Measurements from ENCODE around the gene AHR. TPM values are rescaled to one million over a fixed set of nuclear protein-coding genes. Genes with fewer than 3 reads are reported as not detected.

AHR gene
- total RNA-seq, 1 donor from 2014 or later: 12.1 TPM

GRCh38 chr7:17370901-17371585 is 72.6 kb downstream of the AHR start:
- Mint-ChIP-seq H3K27ac (ENCODE audit: unreplicated experiment) (no peak overlapping the region), H3K36me3 (ENCODE audit: low read depth) (no peaks in the 10 kb centered on the region), H3K4me1 (no peaks in the 10 kb centered on the region), H3K27me3 (ENCODE audit: low read depth) (no peaks in the 10 kb centered on the region), H3K9me3 (no peaks in the 10 kb centered on the region), H3K4me3 (no peak overlapping the region)
- no peak for TF ChIP-seq CTCF (conservative IDR thresholded peaks at IDR 0.05)
- DNase-seq (ENCODE audit: low read depth, low spot score): no peak

- no peaks in the 10 kb centered on the region for H3K4me1 Mint-ChIP-seq
- H3K9me3 Mint-ChIP-seq: no peaks in the 10 kb centered on the region
- no peak for DNase-seq (ENCODE audit: low read depth, low spot score)
- H3K27ac Mint-ChIP-seq (ENCODE audit: unreplicated experiment): no peak overlapping the region
- no peaks in the 10 kb centered on the region for H3K27me3 Mint-ChIP-seq (ENCODE audit: low read depth)
- no peaks in the 10 kb centered on the region for H3K36me3 Mint-ChIP-seq (ENCODE audit: low read depth)
- TF ChIP-seq CTCF (conservative IDR thresholded peaks at IDR 0.05): no peak
- H3K4me3 Mint-ChIP-seq: no peak overlapping the region
These were observed 73.4 kb downstream of the AHR start for GRCh38 chr7:17371671-17372524.

- Mint-ChIP-seq H3K4me3 (no peak overlapping the region), H3K4me1 (no peaks in the 10 kb centered on the region), H3K27ac (ENCODE audit: unreplicated experiment) (no peak overlapping the region), H3K36me3 (ENCODE audit: low read depth) (no peaks in the 10 kb centered on the region), H3K9me3 (no peaks in the 10 kb centered on the region), H3K27me3 (ENCODE audit: low read depth) (no peaks in the 10 kb centered on the region)
- DNase-seq (ENCODE audit: low read depth, low spot score): no peak
- TF ChIP-seq CTCF (conservative IDR thresholded peaks at IDR 0.05): no peak
These were observed 75.7 kb downstream of the AHR start for GRCh38 chr7:17374157-17374556.

GRCh38 chr7:17374654-17375053 is 76.2 kb downstream of the AHR start:
- Mint-ChIP-seq H3K27me3 (ENCODE audit: low read depth) (no peaks in the 10 kb centered on the region), H3K4me1 (no peaks in the 10 kb centered on the region), H3K27ac (ENCODE audit: unreplicated experiment) (no peak overlapping the region), H3K9me3 (no peaks in the 10 kb centered on the region), H3K4me3 (no peak overlapping the region), H3K36me3 (ENCODE audit: low read depth) (no peaks in the 10 kb centered on the region)
- DNase-seq (ENCODE audit: low read depth, low spot score): no peak
- TF ChIP-seq CTCF (conservative IDR thresholded peaks at IDR 0.05): no peak

GRCh38 chr7:17376595-17376994 is 78.1 kb downstream of the AHR start:
- Mint-ChIP-seq H3K4me1 (peaks cover under 1% of the 10 kb centered on the region), H3K36me3 (ENCODE audit: low read depth) (no peaks in the 10 kb centered on the region), H3K27ac (ENCODE audit: unreplicated experiment) (no peak overlapping the region), H3K4me3 (no peak overlapping the region), H3K27me3 (ENCODE audit: low read depth) (no peaks in the 10 kb centered on the region), H3K9me3 (no peaks in the 10 kb centered on the region)
- DNase-seq (ENCODE audit: low read depth, low spot score): no peak
- TF ChIP-seq CTCF (conservative IDR thresholded peaks at IDR 0.05): no peak
